ENCODE results near the gene LNX1.

DNA sequence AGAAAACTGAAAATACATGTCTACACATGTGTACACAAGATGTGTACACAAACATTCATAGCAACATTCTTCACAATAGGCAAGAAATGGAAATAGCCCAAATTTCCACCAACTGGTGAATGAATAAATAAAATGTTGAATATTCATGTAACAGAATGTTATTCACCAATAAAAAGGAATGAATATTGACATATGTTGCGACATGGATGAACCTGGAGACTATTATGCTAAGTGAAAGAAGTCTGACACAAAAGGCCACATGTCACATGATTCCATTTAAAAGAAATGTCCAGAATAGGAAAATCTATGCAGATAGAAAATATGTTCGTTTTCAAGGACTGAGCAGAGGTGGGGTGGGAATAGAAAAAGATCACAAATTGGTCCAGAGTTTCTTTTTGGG is 34.6 kb upstream of the LNX1 start:
- no peak for TF ChIP-seq CTCF (IDR thresholded peaks at IDR 0.05)
- no peak for TF ChIP-seq KDM5A (IDR thresholded peaks at IDR 0.05)
- TF ChIP-seq RAD21 (conservative IDR thresholded peaks at IDR 0.05 in 1 of 2, IDR thresholded peaks at IDR 0.05 in 1 of 2) = no peak
- TF ChIP-seq REST (IDR thresholded peaks at IDR 0.05) = no peak
